ACC112 (cell line): Measurements from ENCODE around the gene DDX60.
A peak's percentile ranks its signal among the peaks of the same experiment; 100 is the strongest.
"Not testable (repeated sequence)": the region's sequence is repeated elsewhere in the genome, so short reads cannot be mapped to it uniquely, and the experiment has no call there.

ENCODE experiments used
- H2AFZ ChIP-seq: fragments of 200-600 bp; sonication (generic); one replicate; pipeline ENCODE4 v1.6.0; 2017; ENCODE audit warnings: antibody characterized with exemption, low read length; ENCODE audit not compliant: unreplicated experiment
- H3K27ac ChIP-seq: fragments of 200-600 bp; sonication (generic); 2 replicates; pipeline ENCODE4 v1.5.1; 2014; ENCODE audit warnings: low read depth, mild to moderate bottlenecking, antibody characterized with exemption, low read length, moderate library complexity
- H3K27me3 ChIP-seq: fragments of 200-600 bp; sonication (generic); 2 replicates; pipeline ENCODE4 v1.6.1; 2014; ENCODE audit warnings: mild to moderate bottlenecking, antibody characterized with exemption, low read length, moderate library complexity, mixed read lengths; ENCODE audit not compliant: insufficient read depth
- H3K36me3 ChIP-seq: fragments of 200-600 bp; sonication (generic); 2 replicates; pipeline ENCODE4 v1.6.1; 2016; ENCODE audit warnings: mild to moderate bottlenecking, antibody characterized with exemption, low read length, moderate library complexity, mixed read lengths; ENCODE audit not compliant: insufficient read depth
- H3K4me1 ChIP-seq: fragments of 200-600 bp; sonication (generic); one replicate; pipeline ENCODE4 v1.6.1; 2016; ENCODE audit warnings: low read length, mixed read lengths; ENCODE audit not compliant: insufficient read depth, unreplicated experiment, control insufficient read depth
- H3K4me3 ChIP-seq: fragments of 200-600 bp; sonication (generic); 2 replicates; pipeline ENCODE4 v1.5.1; 2014; ENCODE audit warnings: mild to moderate bottlenecking, low read depth, low read length
- H3K79me2 ChIP-seq: fragments of 200-600 bp; sonication (generic); one replicate; pipeline ENCODE4 v1.6.0; 2016; ENCODE audit warnings: low read length; ENCODE audit not compliant: control insufficient read depth, unreplicated experiment, insufficient read depth

Gene DDX60

GRCh38 chr4:168257768-168258167, 60.8 kb downstream of the DDX60 start:
- Histone ChIP-seq H3K27me3 (no peaks in the 10 kb centered on the region), H3K36me3 (peaks cover 68% of the 10 kb centered on the region), H2AFZ (no peak overlapping the region), H3K4me1 (no peaks in the 10 kb centered on the region), H3K79me2 (no peaks in the 10 kb centered on the region), H3K27ac (no peak overlapping the region), H3K4me3 (no peak overlapping the region)

GRCh38 chr4:168248176-168248710, 70.3 kb downstream of the DDX60 start:
- no peaks in the 10 kb centered on the region for H3K27me3 ChIP-seq
- H3K36me3 ChIP-seq, result peaks cover 65% of the 10 kb centered on the region
- no peak overlapping the region for H3K4me3 ChIP-seq
- H2AFZ ChIP-seq, result no peak overlapping the region
- no peaks in the 10 kb centered on the region for H3K79me2 ChIP-seq
- no peak overlapping the region for H3K27ac ChIP-seq
- H3K4me1 ChIP-seq, result no peaks in the 10 kb centered on the region

- Histone ChIP-seq H3K4me1 (no peaks in the 10 kb centered on the region), H3K79me2 (no peaks in the 10 kb centered on the region), H3K4me3 (no peak overlapping the region), H3K27ac (no peak overlapping the region), H2AFZ (no peak overlapping the region), H3K27me3 (no peaks in the 10 kb centered on the region), H3K36me3 (peaks cover 69% of the 10 kb centered on the region)
Observed at GRCh38 chr4:168247603-168248002, 70.9 kb downstream of the DDX60 start.

GRCh38 chr4:168241953-168242352, 76.6 kb downstream of the DDX60 start:
- no peak overlapping the region for H3K27ac ChIP-seq
- no peaks in the 10 kb centered on the region for H3K27me3 ChIP-seq

GRCh38 chr4:168240821-168241220, 77.7 kb downstream of the DDX60 start:
- Histone ChIP-seq H3K36me3 (peaks cover 73% of the 10 kb centered on the region), H3K27ac (no peak overlapping the region), H3K4me3 (no peak overlapping the region), H2AFZ (no peak overlapping the region), H3K27me3 (no peaks in the 10 kb centered on the region), H3K4me1 (no peaks in the 10 kb centered on the region), H3K79me2 (no peaks in the 10 kb centered on the region)

More at GRCh38 chr4:168241953-168242352, 76.6 kb downstream of the DDX60 start:
- H3K4me1 ChIP-seq, result no peaks in the 10 kb centered on the region
- H3K4me3 ChIP-seq, result no peak overlapping the region
- H3K79me2 ChIP-seq, result no peaks in the 10 kb centered on the region
- no peak overlapping the region for H2AFZ ChIP-seq
- peaks cover 78% of the 10 kb centered on the region for H3K36me3 ChIP-seq

GRCh38 chr4:168221301-168221700, 97.3 kb downstream of the DDX60 start:
- Histone ChIP-seq H3K79me2 (no peaks in the 10 kb centered on the region), H3K27me3 (no peaks in the 10 kb centered on the region), H3K36me3 (peaks cover 64% of the 10 kb centered on the region), H3K27ac (peak overlapping the region; percentile 82), H2AFZ (no peak overlapping the region), H3K4me3 (no peak overlapping the region), H3K4me1 (peaks cover 26% of the 10 kb centered on the region)

- Histone ChIP-seq H3K36me3 (peaks cover 68% of the 10 kb centered on the region), H3K27ac (peak overlapping the region; percentile 82), H3K4me3 (no peak overlapping the region), H3K79me2 (no peaks in the 10 kb centered on the region), H3K27me3 (no peaks in the 10 kb centered on the region), H2AFZ (no peak overlapping the region), H3K4me1 (peaks cover 26% of the 10 kb centered on the region)
Observed at GRCh38 chr4:168220893-168221292, 97.7 kb downstream of the DDX60 start.

- no peak overlapping the region for H3K4me3 ChIP-seq
- H3K36me3 ChIP-seq, result peaks cover 62% of the 10 kb centered on the region
- H3K79me2 ChIP-seq, result no peaks in the 10 kb centered on the region
- peaks cover 26% of the 10 kb centered on the region for H3K4me1 ChIP-seq
- H3K27ac ChIP-seq, result peak overlapping the region; percentile 23; the same call in 1 of the 2 replicates
- no peak overlapping the region for H2AFZ ChIP-seq
- no peaks in the 10 kb centered on the region for H3K27me3 ChIP-seq
Observed at GRCh38 chr4:168218645-168219044, 99.9 kb downstream of the DDX60 start.

- not testable (repeated sequence) for H3K79me2 ChIP-seq, H3K4me3 ChIP-seq, H3K4me1 ChIP-seq, H3K27me3 ChIP-seq, H3K27ac ChIP-seq, H2AFZ ChIP-seq
- peaks cover 42% of the 10 kb centered on the region for H3K36me3 ChIP-seq
Observed at GRCh38 chr4:168213511-168213910, 105.0 kb downstream of the DDX60 start.

GRCh38 chr4:168212656-168213055, 105.9 kb downstream of the DDX60 start:
- Histone ChIP-seq H3K36me3 (peaks cover 34% of the 10 kb centered on the region), H2AFZ (no peak overlapping the region), H3K4me3 (no peak overlapping the region), H3K79me2 (no peaks in the 10 kb centered on the region), H3K27me3 (no peaks in the 10 kb centered on the region), H3K4me1 (no peaks in the 10 kb centered on the region), H3K27ac (no peak overlapping the region)

- no peak overlapping the region for H3K27ac ChIP-seq
- H2AFZ ChIP-seq, result no peak overlapping the region
- H3K36me3 ChIP-seq, result peaks cover 13% of the 10 kb centered on the region; the same call in 1 of the 2 replicates
Observed at GRCh38 chr4:168208957-168209614, 109.5 kb downstream of the DDX60 start.

More at GRCh38 chr4:168208957-168209614, 109.5 kb downstream of the DDX60 start:
- Histone ChIP-seq H3K4me3 (no peak overlapping the region), H3K4me1 (no peaks in the 10 kb centered on the region), H3K27me3 (no peaks in the 10 kb centered on the region), H3K79me2 (no peaks in the 10 kb centered on the region)
